Activated CD8-positive, alpha-beta memory T cell treated with anti-CD3 and anti-CD28 coated beads for 4 hours (primary cell): ENCODE data around the gene CTSK.

Experiments used
- DNase-seq, 2 donors: peaks; one replicate each; pipeline ENCODE4 v3.0.0-alpha.2; 2020; ENCODE audit warnings: low read depth in 2 of 2

Gene CTSK

DNA sequence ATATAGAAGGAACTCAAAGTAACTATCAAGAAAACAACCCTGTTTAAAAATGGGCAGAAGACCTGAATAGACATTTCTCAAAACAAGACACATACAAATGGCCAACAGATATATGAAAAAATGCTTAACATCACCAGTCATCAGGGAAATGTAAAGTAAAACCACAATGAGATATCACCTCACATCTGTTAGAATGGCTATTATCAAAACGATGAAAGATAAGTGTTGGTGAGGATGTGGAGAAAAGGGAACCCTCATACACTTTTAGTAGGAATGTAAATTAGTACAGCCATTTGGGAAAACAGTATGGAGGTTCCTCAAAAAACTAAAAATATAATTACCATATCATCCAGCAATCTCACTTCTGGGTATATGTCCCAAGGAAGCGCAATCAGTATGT is 45.5 kb downstream of the CTSK start:
- no peak for DNase-seq

- DNase-seq = no peak
These were observed 46.3 kb downstream of the CTSK start for GRCh38 chr1:150761801-150762200.

GRCh38 chr1:150760013-150760412 is 48.0 kb downstream of the CTSK start:
- no peak for DNase-seq

DNA sequence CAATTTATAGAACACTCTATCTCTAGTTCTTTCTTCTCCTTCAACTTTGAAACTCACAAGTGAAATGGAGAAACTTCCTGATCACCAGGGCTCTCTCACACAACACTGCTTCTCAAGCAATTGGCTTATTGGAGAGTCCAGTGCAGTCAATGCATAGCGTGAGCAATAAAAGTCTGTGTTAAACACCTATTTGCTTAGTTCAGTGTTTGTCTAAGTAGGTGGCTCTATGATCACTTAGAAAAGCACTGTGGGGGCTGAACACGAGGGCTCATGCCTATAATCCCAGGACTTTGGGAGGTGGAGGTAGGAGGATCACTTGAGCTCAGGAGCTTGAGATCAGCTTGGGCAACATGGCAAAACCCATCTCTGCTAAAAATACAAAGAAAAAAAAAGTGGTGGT is 54.6 kb downstream of the CTSK start:
- no peak for DNase-seq

DNA sequence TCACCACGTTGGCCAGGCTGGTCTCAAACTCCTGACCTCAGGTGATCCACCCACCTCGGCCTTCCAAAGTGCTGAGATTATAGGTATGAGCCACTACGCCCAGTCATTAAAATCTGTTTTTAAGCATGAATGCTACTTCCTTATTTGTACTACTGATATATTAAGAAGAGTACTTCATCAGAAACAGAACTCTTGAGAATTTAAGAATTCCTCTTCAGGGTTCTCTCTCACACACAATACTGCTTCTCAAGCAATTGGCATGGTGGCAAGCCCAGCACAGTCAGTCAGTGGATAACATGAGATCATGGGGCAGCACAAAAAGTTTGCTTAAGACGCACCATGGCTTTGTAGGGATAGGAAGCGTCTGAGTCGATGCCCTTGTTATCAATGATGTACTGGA is 56.6 kb downstream of the CTSK start:
- no peak for DNase-seq

DNA sequence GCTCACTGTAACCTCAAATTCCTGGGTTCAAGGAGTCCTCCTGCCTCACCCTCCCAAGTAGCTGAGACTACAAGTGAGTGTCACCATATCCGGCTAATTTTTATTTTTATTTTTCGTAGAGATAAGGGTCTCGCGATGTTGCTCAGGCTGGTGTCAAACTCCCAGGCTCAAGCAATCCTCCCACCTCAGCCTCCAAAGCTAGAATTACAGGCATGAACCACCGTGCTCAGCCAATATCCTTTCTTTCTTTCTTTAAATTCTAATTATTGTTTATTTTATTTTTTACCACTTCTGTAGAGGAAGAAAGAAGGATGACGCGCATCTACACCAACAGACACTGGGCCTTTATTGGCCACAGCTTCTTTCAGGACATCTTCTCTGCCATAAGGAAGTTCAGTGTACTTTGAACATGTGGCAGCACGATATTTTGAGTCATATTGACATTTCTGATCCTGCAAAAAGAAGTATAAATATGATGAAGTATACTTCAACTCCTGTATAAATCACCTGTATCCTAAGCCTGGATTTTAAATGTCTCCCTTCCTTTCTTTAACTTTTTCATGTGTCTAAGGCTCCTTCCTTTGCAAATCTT is 58.2 kb downstream of the CTSK start:
- DNase-seq = no peak

DNA sequence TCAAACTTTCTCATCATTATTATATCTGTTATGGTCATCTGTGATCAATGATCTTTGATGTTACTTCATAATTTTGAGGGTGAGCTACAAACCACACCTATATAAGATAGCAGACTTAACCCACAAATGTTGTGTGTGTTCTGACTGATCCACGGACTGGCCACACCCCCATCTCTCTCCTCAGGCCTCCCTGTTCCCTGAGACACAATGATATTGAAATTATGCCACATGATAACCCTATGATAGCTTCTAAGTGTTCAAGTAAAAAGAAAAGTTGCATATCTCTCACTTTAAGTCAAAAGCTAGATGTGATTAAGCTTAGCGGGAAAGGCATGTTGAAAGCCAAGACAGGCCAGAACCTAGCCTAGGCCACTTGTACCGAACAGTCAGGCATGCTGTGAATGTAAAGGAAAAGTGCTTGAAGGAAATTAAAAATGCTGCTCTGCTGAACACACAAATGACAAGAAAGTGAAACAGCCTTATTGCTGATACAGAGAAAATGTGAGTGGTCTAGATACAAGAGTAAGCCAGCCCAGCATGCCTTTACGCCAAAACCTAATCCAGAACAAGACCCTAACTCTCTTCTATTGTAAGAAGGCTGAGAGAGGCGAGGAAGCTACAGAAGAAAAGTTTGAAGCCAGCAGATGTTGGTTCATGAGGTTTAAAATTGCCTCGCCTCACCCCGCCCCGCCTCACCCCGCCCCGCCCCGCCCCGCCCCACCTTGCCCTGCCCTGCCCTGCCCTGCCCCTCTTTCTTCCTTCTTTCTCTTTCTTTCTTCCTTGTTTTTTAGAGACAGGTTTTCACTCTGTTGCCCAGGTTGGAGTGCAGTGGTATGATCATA is 59.0 kb downstream of the CTSK start:
- no peak for DNase-seq
